D721Med (cell line): ENCODE data around the gene TRIM52.

Experiments
- DNase-seq: peaks from one replicate; pipeline ENCODE4 v3.0.0; 2011; ENCODE audit warnings: low spot score; ENCODE audit not compliant: insufficient read length
- FAIRE-seq: peaks from 2 replicates; lab custom pipeline; 2011; peaks lifted over from hg19 to GRCh38; lab: Jason Lieb, UNC
- CTCF ChIP-seq: IDR thresholded peaks from 2 replicates; pipeline ENCODE4 v1.5.1; 2012; ENCODE audit warnings: mild to moderate bottlenecking, control low read depth; ENCODE audit not compliant: insufficient read depth; ENCODE audit errors: missing control alignments

TRIM52 gene

DNA sequence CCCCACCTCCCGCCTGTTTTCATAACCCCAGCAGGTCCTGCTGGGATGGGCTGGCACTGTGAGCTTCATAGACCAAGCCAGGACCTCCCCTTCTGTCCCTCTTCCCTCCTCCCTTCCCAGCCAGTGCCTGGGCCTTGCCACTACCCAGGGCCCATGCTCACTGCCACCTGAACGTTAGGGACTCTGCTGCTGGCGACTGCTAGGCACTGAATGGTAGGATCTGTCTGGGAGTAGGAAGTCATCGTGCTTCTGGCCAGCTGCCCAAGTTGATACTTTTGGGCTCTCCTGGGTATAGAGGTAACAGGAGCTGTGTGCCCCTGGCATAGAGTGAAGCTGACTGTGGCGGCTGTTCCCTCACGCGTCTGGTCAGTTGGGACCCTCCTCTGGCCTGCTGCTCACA lies 29.5 kb downstream of the TRIM52 start:
- no peak for FAIRE-seq
- no peak for TF ChIP-seq CTCF
- DNase-seq, result no peak

GRCh38 chr5:181230551-181230950 lies 30.4 kb downstream of the TRIM52 start:
- no peak for TF ChIP-seq CTCF
- DNase-seq (no peak), FAIRE-seq (no peak)

DNA sequence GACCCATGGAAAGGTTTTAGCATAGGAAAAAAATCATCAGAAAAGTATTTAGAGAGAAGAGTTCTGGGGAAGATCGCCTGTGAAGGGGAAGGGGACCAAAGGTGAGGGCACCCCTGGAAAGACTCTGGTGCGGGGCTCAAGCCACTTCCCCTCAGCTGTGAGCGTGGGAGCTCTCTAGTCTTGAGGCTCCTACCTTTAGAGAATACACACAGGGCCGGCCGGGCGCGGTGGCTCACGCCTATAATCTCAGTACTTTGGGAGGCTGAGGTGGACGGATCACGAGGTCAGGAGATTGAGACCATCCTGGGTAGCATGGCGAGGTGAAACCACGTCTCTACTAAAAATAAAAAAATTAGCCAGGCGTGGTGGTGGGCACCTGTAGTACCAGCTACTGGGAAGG lies 30.9 kb downstream of the TRIM52 start:
- no peak for TF ChIP-seq CTCF
- FAIRE-seq (no peak), DNase-seq (no peak)

- TF ChIP-seq CTCF, result no peak
- no peak for DNase-seq
- no peak for FAIRE-seq
These were observed 36.3 kb downstream of the TRIM52 start for GRCh38 chr5:181224390-181225229.

DNA sequence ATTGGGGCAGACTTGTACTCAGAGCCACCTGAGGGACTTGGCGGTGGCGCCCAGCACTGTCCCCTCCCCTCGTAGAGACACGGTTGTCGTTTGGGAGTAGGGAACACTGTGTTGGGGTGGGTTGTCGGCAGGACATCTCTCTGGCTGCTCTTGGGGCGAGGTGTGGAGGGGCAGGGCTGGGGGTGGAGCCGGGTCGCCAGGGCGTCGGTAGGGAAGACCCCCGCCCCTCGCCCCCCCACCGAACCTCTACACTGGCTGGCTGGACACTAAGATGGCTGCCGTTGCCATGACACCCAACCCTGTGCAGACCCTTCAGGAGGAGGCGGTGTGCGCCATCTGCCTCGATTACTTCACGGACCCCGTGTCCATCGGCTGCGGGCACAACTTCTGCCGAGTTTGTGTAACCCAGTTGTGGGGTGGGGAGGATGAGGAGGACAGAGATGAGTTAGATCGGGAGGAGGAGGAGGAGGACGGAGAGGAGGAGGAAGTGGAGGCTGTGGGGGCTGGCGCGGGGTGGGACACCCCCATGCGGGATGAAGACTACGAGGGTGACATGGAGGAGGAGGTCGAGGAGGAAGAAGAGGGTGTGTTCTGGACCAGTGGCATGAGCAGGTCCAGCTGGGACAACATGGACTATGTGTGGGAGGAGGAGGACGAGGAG lies 37.1 kb downstream of the TRIM52 start:
- no peak for TF ChIP-seq CTCF
- DNase-seq (no peak), FAIRE-seq (no peak)

GRCh38 chr5:181223058-181223728 lies 37.8 kb downstream of the TRIM52 start, which contains the start of gene TRIM41:
TSS of gene TRIM41 (plus strand) at chr5:181223281. CDS start at chr5:181224000, 719 bp downstream.
- TF ChIP-seq CTCF, result no peak
- FAIRE-seq, result no peak
- no peak for DNase-seq
